ENCODE data around the gene TBL3. TPM values are rescaled to one million over a fixed set of nuclear protein-coding genes. Genes with fewer than 3 reads are reported as not detected.

TBL3 gene
- total and polyA plus RNA-seq, 9 of the 15 experiments (the other 6 are each of a cell fraction or from before 2014, with no cell fraction given): 0.97 to 117 (median 24.5) TPM

- TF ChIP-seq REST (IDR thresholded peaks at IDR 0.05; ENCODE audit: borderline replicate concordance): no peak
- peak; percentile 17; the same call in 1 of the 2 replicates for TF ChIP-seq REST (CRISPR knock-in tag; IDR thresholded peaks at IDR 0.05; ENCODE audit: low read depth)
- no peak for TF ChIP-seq STAG1 (CRISPR knock-in tag; IDR thresholded peaks at IDR 0.05; ENCODE audit: borderline replicate concordance)
- TF ChIP-seq ZNF174 (CRISPR knock-in tag; IDR thresholded peaks at IDR 0.05): no peak
- TF ChIP-seq CEBPG (CRISPR knock-in tag; IDR thresholded peaks at IDR 0.05): peak; percentile 57; the same call in 1 of the 2 replicates
- TF ChIP-seq CEBPG (tag; conservative IDR thresholded peaks at IDR 0.05 in 1 of 2, IDR thresholded peaks at IDR 0.05 in 1 of 2): 0 out of 4 replicates have a peak, but pooled peaks of 1 of the 2 experiments have one; percentile 26
- TF ChIP-seq TEAD2 (tag; IDR thresholded peaks at IDR 0.05): no peak
- no peak for TF ChIP-seq ZNF699 (CRISPR knock-in tag; IDR thresholded peaks at IDR 0.05; ENCODE audit: insufficient replicate concordance)
- no peak for TF ChIP-seq ADNP (tag; IDR thresholded peaks at IDR 0.05)
- TF ChIP-seq SMAD2 (IDR thresholded peaks at IDR 0.05; ENCODE audit: low read depth, low read length): no peak
- no peak for TF ChIP-seq HBP1 (CRISPR knock-in tag; IDR thresholded peaks at IDR 0.05)
- peak; percentile 87 for TF ChIP-seq NR2C2 (CRISPR knock-in tag; IDR thresholded peaks at IDR 0.05)
- peak; percentile 99 for TF ChIP-seq NR2C2 (tag; IDR thresholded peaks at IDR 0.05)
- TF ChIP-seq TRIM24 (IDR thresholded peaks at IDR 0.05): no peak; a peak in 1 of 4 replicates
These were observed 11.9 kb downstream of the TBL3 start, which contains the start of gene GFER (continued) for GRCh38 chr16:1983544-1984346.
